Sigmoid colon (tissue), 4 donors: ENCODE results near the gene NAA35.

Source experiments
- CTCF ChIP-seq, 4 experiments: fragments of 450-650 bp in 3 of 4; fragments of 200-600 bp in 1 of 4; IDR thresholded peaks; one replicate each; pipeline ENCODE4 v1.5.1; 2016 to 2019; ENCODE audit warnings: antibody characterized with exemption in 4 of 4, mild to moderate bottlenecking in 3 of 4, moderate library complexity in 2 of 4
- EP300 ChIP-seq, 4 donors: sonication (generic); formaldehyde crosslinking; IDR thresholded peaks; one replicate each; pipeline ENCODE4 v1.6.1; 2017; ENCODE audit warnings: antibody characterized with exemption in 4 of 4
- POLR2A ChIP-seq, 2 donors: fragments of 450-650 bp; IDR thresholded peaks; one replicate each; pipeline ENCODE4 v1.6.1; 2016; ENCODE audit warnings: antibody characterized with exemption in 2 of 2, mild to moderate bottlenecking in 2 of 2, moderate library complexity in 2 of 2
- POLR2AphosphoS5 ChIP-seq, 4 donors: sonication (generic); formaldehyde crosslinking; IDR thresholded peaks; one replicate each; pipeline ENCODE4 v1.6.1; 2017; ENCODE audit warnings: antibody characterized with exemption in 4 of 4

- TF ChIP-seq CTCF (IDR thresholded peaks at IDR 0.05): no peak
- TF ChIP-seq POLR2AphosphoS5 (IDR thresholded peaks at IDR 0.05): no peak
- TF ChIP-seq POLR2A (IDR thresholded peaks at IDR 0.05): no peak
- TF ChIP-seq EP300 (IDR thresholded peaks at IDR 0.05): no peak
Measured at GRCh38 chr9:85987236-85987635, 46.3 kb downstream of the NAA35 start.
